ENCODE measurements around the gene ASPHD1. TPM values are rescaled to one million over a fixed set of nuclear protein-coding genes. Genes with fewer than 3 reads are reported as not detected.

The ASPHD1 gene
- total RNA-seq, 1 experiment from 2014 or later = 2.0 TPM

DNA sequence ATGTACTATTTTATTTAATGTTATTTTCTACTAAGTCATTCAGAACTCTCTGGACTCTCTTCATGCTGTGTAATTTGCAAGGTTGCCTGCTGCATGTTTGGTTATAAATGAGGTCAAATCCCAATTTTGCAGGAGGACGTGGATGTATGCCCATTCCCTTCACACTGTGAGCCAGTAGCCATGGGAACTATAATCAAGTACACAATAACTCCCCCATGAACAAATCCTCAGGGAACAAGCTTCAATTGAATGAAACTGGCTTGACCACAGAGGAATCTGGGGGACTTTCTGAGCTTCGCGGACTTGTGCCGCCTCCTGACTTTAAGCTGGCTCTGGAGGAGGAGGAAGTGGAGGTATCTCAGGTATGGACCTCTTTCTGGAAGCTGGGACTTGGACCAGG is 40.4 kb downstream of the ASPHD1 start:
- BruUV-seq (replicated peaks) = no TSS peak
- TF ChIP-seq EZH2 (IDR thresholded peaks at IDR 0.05; ENCODE audit: borderline replicate concordance, low read depth, low read length, poor library complexity, severe bottlenecking) = no peak
- TF ChIP-seq, protein P1, sequence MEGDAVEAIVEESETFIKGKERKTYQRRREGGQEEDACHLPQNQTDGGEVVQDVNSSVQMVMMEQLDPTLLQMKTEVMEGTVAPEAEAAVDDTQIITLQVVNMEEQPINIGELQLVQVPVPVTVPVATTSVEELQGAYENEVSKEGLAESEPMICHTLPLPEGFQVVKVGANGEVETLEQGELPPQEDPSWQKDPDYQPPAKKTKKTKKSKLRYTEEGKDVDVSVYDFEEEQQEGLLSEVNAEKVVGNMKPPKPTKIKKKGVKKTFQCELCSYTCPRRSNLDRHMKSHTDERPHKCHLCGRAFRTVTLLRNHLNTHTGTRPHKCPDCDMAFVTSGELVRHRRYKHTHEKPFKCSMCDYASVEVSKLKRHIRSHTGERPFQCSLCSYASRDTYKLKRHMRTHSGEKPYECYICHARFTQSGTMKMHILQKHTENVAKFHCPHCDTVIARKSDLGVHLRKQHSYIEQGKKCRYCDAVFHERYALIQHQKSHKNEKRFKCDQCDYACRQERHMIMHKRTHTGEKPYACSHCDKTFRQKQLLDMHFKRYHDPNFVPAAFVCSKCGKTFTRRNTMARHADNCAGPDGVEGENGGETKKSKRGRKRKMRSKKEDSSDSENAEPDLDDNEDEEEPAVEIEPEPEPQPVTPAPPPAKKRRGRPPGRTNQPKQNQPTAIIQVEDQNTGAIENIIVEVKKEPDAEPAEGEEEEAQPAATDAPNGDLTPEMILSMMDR (conservative IDR thresholded peaks at IDR 0.05; ENCODE audit: low read depth, low read length) = no peak
- peaks cover 12% of the 10 kb centered on the region for H3K4me1 ChIP-seq (ENCODE audit: insufficient read depth, low read length, poor library complexity, severe bottlenecking)
- no peak overlapping the region for H3K27ac ChIP-seq (ENCODE audit: low read depth, low read length, poor library complexity, severe bottlenecking)
- ChIA-PET POLR2A (ENCODE audit: low non-redundant PET) (no interaction called here), CTCF (no interaction called here)
- no peaks in the 10 kb centered on the region for H3K9me3 ChIP-seq (ENCODE audit: low read depth, low read length, poor library complexity, severe bottlenecking)
- no peaks in the 10 kb centered on the region for H3K36me3 ChIP-seq (ENCODE audit: insufficient read depth, low read length, poor library complexity, severe bottlenecking)
- DNase-seq (ENCODE audit: low spot score) = no peak
- H3K4me3 ChIP-seq (ENCODE audit: low read depth, low read length, poor library complexity, severe bottlenecking) = no peak overlapping the region
- no peaks in the 10 kb centered on the region for H3K27me3 ChIP-seq (replicated peaks; ENCODE audit: insufficient read depth, low read depth, low read length, poor library complexity)
- intact Hi-C loops (cut with micrococcal nuclease; ENCODE audit: unreplicated experiment) = no loop called here

DNA sequence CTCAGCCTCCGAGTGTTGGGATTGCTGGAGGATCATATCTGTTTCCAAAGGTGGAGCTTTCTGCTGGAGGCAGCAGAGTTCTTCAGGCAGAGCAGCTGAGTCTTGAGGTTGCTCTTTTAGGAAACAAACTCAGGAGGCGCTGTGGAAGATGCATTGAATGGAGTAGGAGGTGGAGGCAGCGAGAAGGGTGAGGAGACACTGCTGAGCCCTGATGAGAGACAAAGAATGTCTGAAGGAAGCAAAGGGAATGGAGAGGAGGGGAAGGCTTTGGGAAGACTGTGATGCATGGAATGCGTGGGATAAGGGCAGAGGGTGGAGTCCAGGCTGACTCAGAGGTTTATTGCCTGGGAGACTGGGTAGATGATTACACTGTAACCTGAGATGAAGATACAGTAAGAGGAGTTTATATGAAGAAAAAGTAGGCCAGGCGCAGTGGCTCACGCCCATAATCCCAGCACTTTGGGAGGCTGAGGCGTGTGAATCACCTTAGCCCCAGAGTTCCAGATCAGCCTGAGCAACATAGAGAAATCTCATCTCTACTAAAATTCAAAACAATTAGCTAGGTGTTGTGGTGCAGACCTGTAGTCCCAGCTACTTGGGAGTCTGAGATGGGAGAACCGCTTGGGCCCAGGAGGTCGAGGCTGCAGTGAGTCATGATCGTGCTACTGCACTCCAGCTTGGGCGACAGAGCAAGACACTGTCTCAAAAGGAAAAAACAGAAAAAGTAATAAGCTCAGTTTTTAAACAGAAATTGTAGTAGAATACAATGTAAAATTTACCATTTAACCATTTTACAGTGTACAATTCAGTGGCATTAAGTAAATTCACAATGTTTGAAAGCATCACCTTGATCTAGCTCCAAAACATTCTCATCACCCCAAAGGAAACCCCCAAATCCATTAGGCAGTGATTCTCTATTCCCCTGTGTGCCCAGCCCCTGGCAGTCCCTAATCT is 43.8 kb downstream of the ASPHD1 start:
- intact Hi-C loops (cut with micrococcal nuclease; ENCODE audit: unreplicated experiment) = no loop called here
- Histone ChIP-seq H3K27me3 (replicated peaks; ENCODE audit: insufficient read depth, low read depth, low read length, poor library complexity) (no peaks in the 10 kb centered on the region), H3K4me3 (ENCODE audit: low read depth, low read length, poor library complexity, severe bottlenecking) (no peak overlapping the region), H3K4me1 (ENCODE audit: insufficient read depth, low read length, poor library complexity, severe bottlenecking) (peaks cover 12% of the 10 kb centered on the region), H3K9me3 (ENCODE audit: low read depth, low read length, poor library complexity, severe bottlenecking) (no peaks in the 10 kb centered on the region), H3K27ac (ENCODE audit: low read depth, low read length, poor library complexity, severe bottlenecking) (no peak overlapping the region), H3K36me3 (ENCODE audit: insufficient read depth, low read length, poor library complexity, severe bottlenecking) (no peaks in the 10 kb centered on the region)
- POLR2A ChIA-PET (ENCODE audit: low non-redundant PET) = no interaction called here
- CTCF ChIA-PET = no interaction called here
- BruUV-seq (replicated peaks) = no TSS peak
- no peak for TF ChIP-seq EZH2 (IDR thresholded peaks at IDR 0.05; ENCODE audit: borderline replicate concordance, low read depth, low read length, poor library complexity, severe bottlenecking)
- TF ChIP-seq, protein P1 (conservative IDR thresholded peaks at IDR 0.05; ENCODE audit: low read depth, low read length) = peak; percentile 44
- DNase-seq (ENCODE audit: low spot score) = peak; percentile 80

GRCh38 chr16:29947897-29948296 is 47.6 kb downstream of the ASPHD1 start:
- BruUV-seq (replicated peaks) = no TSS peak
- POLR2A ChIA-PET (ENCODE audit: low non-redundant PET) = interaction anchor here (0.7 kb wide), 2 partner anchors 32 to 684 kb away, joined by 4 read pairs; no protein-coding TSS in a partner anchor
- Histone ChIP-seq H3K4me1 (ENCODE audit: insufficient read depth, low read length, poor library complexity, severe bottlenecking) (peaks cover 12% of the 10 kb centered on the region), H3K27me3 (replicated peaks; ENCODE audit: insufficient read depth, low read depth, low read length, poor library complexity) (no peaks in the 10 kb centered on the region), H3K9me3 (ENCODE audit: low read depth, low read length, poor library complexity, severe bottlenecking) (no peaks in the 10 kb centered on the region), H3K4me3 (ENCODE audit: low read depth, low read length, poor library complexity, severe bottlenecking) (no peak overlapping the region), H3K36me3 (ENCODE audit: insufficient read depth, low read length, poor library complexity, severe bottlenecking) (no peaks in the 10 kb centered on the region), H3K27ac (ENCODE audit: low read depth, low read length, poor library complexity, severe bottlenecking) (no peak overlapping the region)
- intact Hi-C loops (cut with micrococcal nuclease; ENCODE audit: unreplicated experiment) = no loop called here
- no peak for TF ChIP-seq EZH2 (IDR thresholded peaks at IDR 0.05; ENCODE audit: borderline replicate concordance, low read depth, low read length, poor library complexity, severe bottlenecking)
- TF ChIP-seq, protein P1 (conservative IDR thresholded peaks at IDR 0.05; ENCODE audit: low read depth, low read length) = no peak
- DNase-seq (ENCODE audit: low spot score) = no peak
- CTCF ChIA-PET = interaction anchor here (0.5 kb wide), 1 partner anchor 14 kb away, joined by 3 read pairs; the partner anchor contains the start of gene TMEM219

All from A673 (cell line).